H9 (cell line): Measurements from ENCODE around the gene SOCS4. TPM values are rescaled to one million over a fixed set of nuclear protein-coding genes. Genes with fewer than 3 reads are reported as not detected.

Source experiments
- DNase-seq: peaks from one replicate; pipeline ENCODE4 v3.0.0-alpha.2; 2017
- H2AFZ ChIP-seq: one replicate; pipeline ENCODE4 v1.6.1; 2013; ENCODE audit warnings: mild to moderate bottlenecking, low read length, control low read depth, moderate library complexity
- H2AK5ac ChIP-seq: 2 replicates; pipeline ENCODE4 v1.6.1; 2013; ENCODE audit warnings: low read length, control low read depth, mixed read lengths; ENCODE audit not compliant: insufficient read length
- H2BK120ac ChIP-seq: one replicate; pipeline ENCODE4 v1.6.1; 2013; ENCODE audit warnings: low read depth, mild to moderate bottlenecking, low read length, control low read depth, inconsistent platforms; ENCODE audit not compliant: poor library complexity, severe bottlenecking
- H2BK12ac ChIP-seq: 2 replicates; pipeline ENCODE4 v1.6.1; 2013; ENCODE audit warnings: low read length, control low read depth, mixed read lengths, low read depth; ENCODE audit not compliant: insufficient read length
- H2BK15ac ChIP-seq: 2 replicates; pipeline ENCODE4 v1.6.1; 2013; ENCODE audit warnings: low read depth, low read length, control low read depth
- H2BK20ac ChIP-seq: one replicate; pipeline ENCODE4 v1.6.1; 2013; ENCODE audit warnings: low read depth, mild to moderate bottlenecking, low read length, control low read depth, inconsistent platforms; ENCODE audit not compliant: poor library complexity, severe bottlenecking
- H2BK5ac ChIP-seq: 2 replicates; pipeline ENCODE4 v1.6.1; 2013; ENCODE audit warnings: low read length, control low read depth, mixed read lengths; ENCODE audit not compliant: insufficient read length
- H3K14ac ChIP-seq: 2 replicates; pipeline ENCODE4 v1.6.1; 2013; ENCODE audit warnings: low read length, control low read depth; ENCODE audit not compliant: insufficient read depth
- H3K18ac ChIP-seq: 2 replicates; pipeline ENCODE4 v1.6.1; 2013; ENCODE audit warnings: low read depth, mild to moderate bottlenecking, mixed read lengths, low read length, control low read depth; ENCODE audit not compliant: insufficient read length
- H3K23ac ChIP-seq: 2 replicates; pipeline ENCODE4 v1.6.1; 2013; ENCODE audit warnings: low read length, control low read depth, mixed read lengths, low read depth; ENCODE audit not compliant: insufficient read length
- H3K23me2 ChIP-seq: 2 replicates; pipeline ENCODE4 v1.6.1; 2013; ENCODE audit warnings: low read depth, mild to moderate bottlenecking, mixed read lengths, low read length, control low read depth; ENCODE audit not compliant: insufficient read length, poor library complexity, severe bottlenecking
- H3K27ac ChIP-seq: 2 replicates; pipeline ENCODE4 v1.5.1; 2013; ENCODE audit warnings: low read length, control low read depth, mixed read lengths, low read depth; ENCODE audit not compliant: insufficient read length
- H3K27me3 ChIP-seq: 2 replicates; pipeline ENCODE4 v1.6.1; 2013; ENCODE audit warnings: low read length, control low read depth, inconsistent platforms; ENCODE audit not compliant: insufficient read depth
- H3K4ac ChIP-seq: 2 replicates; pipeline ENCODE4 v1.6.1; 2013; ENCODE audit warnings: low read depth, mild to moderate bottlenecking, control low read depth, inconsistent platforms, low read length, moderate library complexity
- H3K4me1 ChIP-seq: 2 replicates; pipeline ENCODE4 v1.6.1; 2013; ENCODE audit warnings: low read length, control low read depth, inconsistent platforms; ENCODE audit not compliant: insufficient read depth
- H3K4me2 ChIP-seq: 2 replicates; pipeline ENCODE4 v1.6.1; 2013; ENCODE audit warnings: low read length, control low read depth, mixed read lengths; ENCODE audit not compliant: insufficient read length, insufficient read depth
- H3K56ac ChIP-seq: 2 replicates; pipeline ENCODE4 v1.6.1; 2013; ENCODE audit warnings: low read depth, mild to moderate bottlenecking, mixed read lengths, low read length, control low read depth; ENCODE audit not compliant: insufficient read length
- H3K79me1 ChIP-seq: 2 replicates; pipeline ENCODE4 v1.6.1; 2013; ENCODE audit warnings: low read depth, mild to moderate bottlenecking, moderate library complexity, low read length, control low read depth, inconsistent platforms; ENCODE audit not compliant: insufficient read depth, poor library complexity, severe bottlenecking
- H3K79me2 ChIP-seq: 2 replicates; pipeline ENCODE4 v1.6.1; 2013; ENCODE audit warnings: low read length, control low read depth, inconsistent platforms; ENCODE audit not compliant: insufficient read depth
- H3K9ac ChIP-seq: 2 replicates; pipeline ENCODE4 v1.6.1; 2013; ENCODE audit warnings: low read length, control low read depth, mixed read lengths; ENCODE audit not compliant: insufficient read length; ENCODE audit errors: extremely low read depth
- H3K9me3 ChIP-seq: one replicate; pipeline ENCODE4 v1.6.1; 2013; ENCODE audit warnings: low read depth, low read length, inconsistent platforms; ENCODE audit not compliant: control insufficient read depth
- H3T11ph ChIP-seq: one replicate; pipeline ENCODE4 v1.6.1; 2013; ENCODE audit warnings: mild to moderate bottlenecking, low read length, control low read depth, inconsistent platforms
- H4K20me1 ChIP-seq: one replicate; pipeline ENCODE4 v1.6.1; 2013; ENCODE audit not compliant: control insufficient read depth, insufficient read length, insufficient read depth
- H4K5ac ChIP-seq: 2 replicates; pipeline ENCODE4 v1.6.1; 2013; ENCODE audit warnings: low read depth, mild to moderate bottlenecking, mixed read lengths, low read length, control low read depth; ENCODE audit not compliant: insufficient read length
- H4K8ac ChIP-seq: replicated peaks from 2 replicates; pipeline ENCODE4 v1.6.1; 2013; ENCODE audit warnings: low read length, control low read depth, mixed read lengths, low read depth; ENCODE audit not compliant: insufficient read length
- H4K91ac ChIP-seq: 2 replicates; pipeline ENCODE4 v1.6.1; 2013; ENCODE audit warnings: low read depth, mild to moderate bottlenecking, moderate library complexity, mixed read lengths, low read length, control low read depth; ENCODE audit not compliant: insufficient read length
- H3K27ac Mint-ChIP-seq, 3 experiments: 2 replicates in 2 of 3; 3 replicates in 1 of 3; pipeline ENCODE4 v1.8.0; 2020 to 2021; ENCODE audit warnings: mixed read lengths in 3 of 3, mild to moderate bottlenecking in 1 of 3, moderate library complexity in 1 of 3
- H3K27me3 Mint-ChIP-seq: 2 replicates; pipeline ENCODE4 v1.8.0; 2021; ENCODE audit warnings: low read depth, mild to moderate bottlenecking, moderate library complexity, mixed read lengths
- H3K36me3 Mint-ChIP-seq, 3 experiments: 2 replicates in 2 of 3; 3 replicates in 1 of 3; pipeline ENCODE4 v1.8.0; 2020 to 2021; ENCODE audit warnings: low read depth in 3 of 3, mixed read lengths in 3 of 3; ENCODE audit not compliant: insufficient read depth in 1 of 3
- H3K4me1 Mint-ChIP-seq, 2 experiments: 2 replicates each; pipeline ENCODE4 v1.8.0; 2020; ENCODE audit warnings: mixed read lengths in 2 of 2
- H3K4me3 Mint-ChIP-seq, 2 experiments: 2 replicates in 1 of 2; 3 replicates in 1 of 2; pipeline ENCODE4 v1.8.0; 2020 to 2021; ENCODE audit warnings: mild to moderate bottlenecking in 2 of 2, mixed read lengths in 2 of 2, moderate library complexity in 1 of 2
- H3K9me3 Mint-ChIP-seq, 2 experiments: 2 replicates in 1 of 2; 3 replicates in 1 of 2; pipeline ENCODE4 v1.8.0; 2020; ENCODE audit warnings: mild to moderate bottlenecking in 2 of 2, mixed read lengths in 2 of 2, moderate library complexity in 1 of 2
- CTCF ChIP-seq: fragments of 200-600 bp; sonication (generic); conservative IDR thresholded peaks from 3 replicates; pipeline ENCODE4 v1.8.0; 2021; ENCODE audit warnings: antibody characterized with exemption, mild to moderate bottlenecking
- WGBS: extraction: QIAGEN DNeasy Blood & Tissue Kit; methylation state at CpG from one replicate; pipeline ENCODE4 v1.1.7; 2013; ENCODE audit warnings: missing lambda C conversion rate, low lambda C conversion rate, mixed read lengths; ENCODE audit not compliant: insufficient read length; ENCODE audit errors: extremely low coverage; 5-methylcytosine and 5-hydroxymethylcytosine counted together
- total RNA-seq: library from RNA; stranded (reverse); gene quantifications from 2 replicates; pipeline ENCODE4 v1.2.1, GENCODE V29; 2021

Gene SOCS4
- total RNA-seq, 1 experiment from 2014 or later: 38.5 TPM

DNA sequence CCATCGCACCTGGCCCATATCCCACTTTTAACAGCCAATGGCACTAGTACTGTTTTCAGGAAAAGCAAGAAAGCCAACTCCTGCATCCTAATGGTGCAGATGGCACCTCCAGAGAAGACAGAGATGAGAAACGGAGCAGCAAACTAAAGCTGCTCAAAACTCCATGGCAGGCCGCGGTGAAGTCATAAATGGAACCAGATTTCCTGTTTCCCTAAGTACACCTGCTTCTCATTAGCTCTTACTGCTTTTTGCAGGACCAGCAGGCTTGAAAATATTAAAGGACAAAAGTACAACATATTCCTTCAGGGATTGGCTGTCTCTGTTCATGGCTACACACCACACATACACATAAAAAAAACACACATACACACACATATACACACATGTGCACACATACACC is 65.3 kb downstream of the SOCS4 start:
- no peaks in the 10 kb centered on the region for H3K23me2 ChIP-seq
- TF ChIP-seq CTCF: no peak
- H4K8ac ChIP-seq: no peak overlapping the region
- H2BK5ac ChIP-seq: no peak overlapping the region
- no peak overlapping the region for H3K4ac ChIP-seq
- no peak overlapping the region for H3K27ac Mint-ChIP-seq
- H2BK15ac ChIP-seq: no peak overlapping the region
- no peaks in the 10 kb centered on the region for H3K27me3 ChIP-seq
- no peak overlapping the region for H3K4me2 ChIP-seq
- no peak overlapping the region for H3K23ac ChIP-seq
- no peaks in the 10 kb centered on the region for H3K79me2 ChIP-seq
- no peaks in the 10 kb centered on the region for H3K79me1 ChIP-seq
- no peaks in the 10 kb centered on the region for H3K9me3 ChIP-seq
- no peaks in the 10 kb centered on the region for H4K20me1 ChIP-seq
- H3K4me1 ChIP-seq: no peaks in the 10 kb centered on the region; the same call in 1 of the 2 replicates
- H3K18ac ChIP-seq: no peak overlapping the region
- no peak overlapping the region for H3K4me3 Mint-ChIP-seq
- no peak overlapping the region for H2AFZ ChIP-seq
- no peak overlapping the region for H3T11ph ChIP-seq
- peaks cover 6 to 14% of the 10 kb centered on the region in 2 experiments for H3K4me1 Mint-ChIP-seq
- H4K5ac ChIP-seq: no peak overlapping the region
- H2BK120ac ChIP-seq: no peak overlapping the region
- H3K56ac ChIP-seq: no peak overlapping the region
- H2BK12ac ChIP-seq: no peak overlapping the region
- H3K36me3 Mint-ChIP-seq: no peaks in the 10 kb centered on the region
- H3K27me3 Mint-ChIP-seq: no peaks in the 10 kb centered on the region; the same call in 1 of the 2 replicates
- no peak for DNase-seq
- H2AK5ac ChIP-seq: no peak overlapping the region
- H3K9ac ChIP-seq: no peak overlapping the region
- H3K9me3 Mint-ChIP-seq: no peaks in the 10 kb centered on the region
- no CpG with 5 or more reads among the region's 4 CpGs for WGBS
- no peak overlapping the region for H3K14ac ChIP-seq
- H4K91ac ChIP-seq: no peak overlapping the region
- H3K27ac ChIP-seq: no peak overlapping the region
- H2BK20ac ChIP-seq: no peak overlapping the region
